HEK293 (cell line): Measurements from ENCODE around the gene OPN1SW.

Experiments
- KLF9 ChIP-seq: fragments of 450-650 bp; formaldehyde crosslinking; IDR thresholded peaks from 2 replicates; pipeline ENCODE4 v1.5.1; 2016; ENCODE audit warnings: missing biosample characterization, missing genetic modification characterization, low read depth
- REPIN1 ChIP-seq: fragments of 450-650 bp; formaldehyde crosslinking; IDR thresholded peaks from 2 replicates; pipeline ENCODE4 v1.5.1; 2017; ENCODE audit warnings: missing biosample characterization, missing genetic modification characterization, low read depth

GRCh38 chr7:128810997-128811396 lies 35.4 kb upstream of the OPN1SW start:
- TF ChIP-seq REPIN1: no peak
- TF ChIP-seq KLF9 (tag by site-specific recombination): no peak
